DND-41 (cell line): Measurements from ENCODE around the gene ONECUT3.

Experiments
- CTCF ChIP-seq: IDR thresholded peaks from 2 replicates; pipeline ENCODE4 v1.5.1; 2012; ENCODE audit warnings: borderline replicate concordance, low read length, moderate library complexity, mild to moderate bottlenecking; ENCODE audit not compliant: poor library complexity, severe bottlenecking; ENCODE audit errors: extremely low read depth
- EZH2 ChIP-seq: IDR thresholded peaks from 3 replicates; pipeline ENCODE4 v1.6.1; 2012; ENCODE audit warnings: borderline replicate concordance, low read depth, mild to moderate bottlenecking, moderate library complexity, low read length, inconsistent platforms; ENCODE audit not compliant: severe bottlenecking

- TF ChIP-seq CTCF = no peak
- TF ChIP-seq EZH2 = no peak
These were observed 53.1 kb downstream of the ONECUT3 start for GRCh38 chr19:1806184-1807029.
